ENCODE measurements around the gene MIAT. TPM values are rescaled to one million over a fixed set of nuclear protein-coding genes. Genes with fewer than 3 reads are reported as not detected.

MIAT gene
- total RNA-seq, 4 donors from 2014 or later: 0.72 to 7.6 (median 1.1) TPM

DNA sequence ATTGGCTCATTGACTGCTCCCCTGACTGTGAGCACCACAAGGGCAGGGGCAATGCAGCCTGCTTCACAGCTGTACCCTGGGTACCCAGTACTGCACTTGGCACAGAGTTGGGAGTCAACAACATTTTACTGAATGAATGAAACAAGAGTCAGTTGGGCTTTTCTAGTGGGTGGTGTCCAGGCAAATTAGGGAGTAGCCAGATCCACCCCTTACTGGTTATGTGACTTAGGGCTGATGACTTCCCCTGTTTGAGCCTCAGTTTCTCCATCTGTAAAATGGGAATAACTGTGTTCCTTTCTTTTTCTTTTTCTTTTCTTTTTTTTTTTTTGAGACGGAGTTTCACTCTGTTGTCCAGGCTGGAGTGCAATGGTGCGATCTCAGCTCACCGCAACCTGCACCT, 23.1 kb downstream of the MIAT start:
- H3K4me1 ChIP-seq: peaks cover 3% of the 10 kb centered on the region
- DNase-seq (ENCODE audit: low spot score in 2 of 2): no peak
- peaks cover 25% of the 10 kb centered on the region for H3K36me3 ChIP-seq
- WGBS: 98% methylated on average over 3 of the region's 3 CpGs
- no peak overlapping the region for H3K27ac ChIP-seq
- no peaks in the 10 kb centered on the region for H3K9me3 ChIP-seq
- TF ChIP-seq POLR2A (IDR thresholded peaks at IDR 0.05) (no peak), EP300 (IDR thresholded peaks at IDR 0.05) (no peak), POLR2AphosphoS5 (IDR thresholded peaks at IDR 0.05) (no peak)
- TF ChIP-seq, protein P1, sequence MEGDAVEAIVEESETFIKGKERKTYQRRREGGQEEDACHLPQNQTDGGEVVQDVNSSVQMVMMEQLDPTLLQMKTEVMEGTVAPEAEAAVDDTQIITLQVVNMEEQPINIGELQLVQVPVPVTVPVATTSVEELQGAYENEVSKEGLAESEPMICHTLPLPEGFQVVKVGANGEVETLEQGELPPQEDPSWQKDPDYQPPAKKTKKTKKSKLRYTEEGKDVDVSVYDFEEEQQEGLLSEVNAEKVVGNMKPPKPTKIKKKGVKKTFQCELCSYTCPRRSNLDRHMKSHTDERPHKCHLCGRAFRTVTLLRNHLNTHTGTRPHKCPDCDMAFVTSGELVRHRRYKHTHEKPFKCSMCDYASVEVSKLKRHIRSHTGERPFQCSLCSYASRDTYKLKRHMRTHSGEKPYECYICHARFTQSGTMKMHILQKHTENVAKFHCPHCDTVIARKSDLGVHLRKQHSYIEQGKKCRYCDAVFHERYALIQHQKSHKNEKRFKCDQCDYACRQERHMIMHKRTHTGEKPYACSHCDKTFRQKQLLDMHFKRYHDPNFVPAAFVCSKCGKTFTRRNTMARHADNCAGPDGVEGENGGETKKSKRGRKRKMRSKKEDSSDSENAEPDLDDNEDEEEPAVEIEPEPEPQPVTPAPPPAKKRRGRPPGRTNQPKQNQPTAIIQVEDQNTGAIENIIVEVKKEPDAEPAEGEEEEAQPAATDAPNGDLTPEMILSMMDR (IDR thresholded peaks at IDR 0.05): no peak
- H3K27me3 ChIP-seq: no peaks in the 10 kb centered on the region
- no peak overlapping the region for H3K4me3 ChIP-seq

DNA sequence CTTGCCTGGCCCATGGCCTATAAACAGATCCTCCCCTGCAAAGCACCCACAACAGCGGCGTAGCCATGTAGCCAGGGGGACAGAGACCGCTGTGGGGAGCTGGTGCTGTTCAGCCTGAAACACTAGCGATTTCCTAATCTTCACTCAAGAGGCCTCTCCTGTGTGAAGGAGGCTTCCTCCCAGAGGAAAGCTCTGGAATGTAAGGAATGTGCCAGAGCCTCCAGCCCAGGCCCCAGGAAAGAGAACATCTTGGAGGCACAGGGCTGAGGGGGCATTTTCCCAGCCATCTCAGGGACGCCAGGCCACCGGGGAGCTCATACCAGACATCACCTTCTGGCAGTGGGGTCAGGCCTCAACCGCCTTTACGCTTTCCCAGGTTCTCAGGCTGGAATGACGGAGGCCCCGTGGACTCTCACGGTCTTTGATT, 24.0 kb downstream of the MIAT start:
- TF ChIP-seq, protein P1 (IDR thresholded peaks at IDR 0.05): no peak
- no peak for TF ChIP-seq EP300 (IDR thresholded peaks at IDR 0.05)
- TF ChIP-seq POLR2A (IDR thresholded peaks at IDR 0.05): no peak
- TF ChIP-seq POLR2AphosphoS5 (IDR thresholded peaks at IDR 0.05): no peak
- Histone ChIP-seq H3K9me3 (no peaks in the 10 kb centered on the region), H3K36me3 (peaks cover 25% of the 10 kb centered on the region), H3K4me3 (no peak overlapping the region), H3K27me3 (no peaks in the 10 kb centered on the region), H3K4me1 (no peaks in the 10 kb centered on the region), H3K27ac (no peak overlapping the region)
- no peak for DNase-seq (ENCODE audit: low spot score in 2 of 2)
- 89% methylated on average over 10 of the region's 11 CpGs for WGBS

DNA sequence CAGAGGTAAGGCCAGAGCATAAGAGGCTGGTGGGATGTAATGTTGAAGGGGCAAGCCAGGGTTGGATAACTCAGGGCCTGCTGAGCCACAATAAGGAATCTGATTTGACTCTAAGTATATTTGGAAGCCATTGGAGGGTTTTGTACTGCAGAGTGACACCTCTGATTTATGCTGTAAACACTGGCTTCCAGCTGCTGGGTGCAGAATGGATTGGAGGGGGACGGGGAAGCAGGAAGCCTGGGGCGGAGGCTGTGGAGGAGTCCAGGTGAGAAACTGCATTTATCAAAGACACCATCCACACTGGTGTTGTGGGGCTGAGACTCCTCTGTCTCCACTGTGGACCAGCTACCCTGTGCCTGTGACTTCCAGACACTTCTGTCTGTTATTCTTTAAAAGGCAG, 26.8 kb downstream of the MIAT start:
- DNase-seq (ENCODE audit: low spot score in 2 of 2): no peak
- no peaks in the 10 kb centered on the region for H3K4me1 ChIP-seq
- WGBS: 86% methylated on average over 2 of the region's 2 CpGs
- TF ChIP-seq EP300 (IDR thresholded peaks at IDR 0.05) (no peak), POLR2A (IDR thresholded peaks at IDR 0.05) (no peak), POLR2AphosphoS5 (IDR thresholded peaks at IDR 0.05) (no peak)
- TF ChIP-seq, protein P1 (IDR thresholded peaks at IDR 0.05): no peak
- no peaks in the 10 kb centered on the region for H3K27me3 ChIP-seq
- H3K27ac ChIP-seq: no peak overlapping the region
- no peaks in the 10 kb centered on the region for H3K9me3 ChIP-seq
- no peak overlapping the region for H3K4me3 ChIP-seq
- H3K36me3 ChIP-seq: peaks cover 25% of the 10 kb centered on the region

DNA sequence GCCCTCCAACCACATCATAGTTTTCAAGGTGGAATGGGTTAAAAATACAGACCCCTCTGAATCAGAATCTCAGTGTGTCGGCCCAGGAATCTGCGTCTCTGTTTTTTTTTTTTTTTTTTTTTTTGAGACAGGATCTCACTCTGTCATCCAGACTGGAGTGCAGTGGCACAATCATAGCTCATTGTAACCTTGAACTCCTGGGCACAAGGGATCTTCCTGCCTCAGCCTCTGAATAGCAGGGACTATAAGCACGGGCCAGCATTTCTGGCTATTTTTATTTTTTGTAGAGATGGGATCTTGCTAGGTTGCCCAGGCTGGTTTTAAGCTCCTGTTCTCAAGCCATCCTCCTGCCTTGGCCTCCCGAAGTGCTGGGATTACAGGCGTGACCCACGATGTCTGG, 28.2 kb downstream of the MIAT start:
- H3K4me3 ChIP-seq: no peak overlapping the region
- no peaks in the 10 kb centered on the region for H3K27me3 ChIP-seq
- 86% methylated on average over 6 of the region's 6 CpGs for WGBS
- H3K4me1 ChIP-seq: no peaks in the 10 kb centered on the region
- TF ChIP-seq EP300 (IDR thresholded peaks at IDR 0.05) (no peak), POLR2A (IDR thresholded peaks at IDR 0.05) (no peak), POLR2AphosphoS5 (IDR thresholded peaks at IDR 0.05) (no peak)
- TF ChIP-seq, protein P1 (IDR thresholded peaks at IDR 0.05): no peak
- no peak overlapping the region for H3K27ac ChIP-seq
- no peak for DNase-seq (ENCODE audit: low spot score in 2 of 2)
- no peaks in the 10 kb centered on the region for H3K9me3 ChIP-seq
- peaks cover 21% of the 10 kb centered on the region for H3K36me3 ChIP-seq

DNA sequence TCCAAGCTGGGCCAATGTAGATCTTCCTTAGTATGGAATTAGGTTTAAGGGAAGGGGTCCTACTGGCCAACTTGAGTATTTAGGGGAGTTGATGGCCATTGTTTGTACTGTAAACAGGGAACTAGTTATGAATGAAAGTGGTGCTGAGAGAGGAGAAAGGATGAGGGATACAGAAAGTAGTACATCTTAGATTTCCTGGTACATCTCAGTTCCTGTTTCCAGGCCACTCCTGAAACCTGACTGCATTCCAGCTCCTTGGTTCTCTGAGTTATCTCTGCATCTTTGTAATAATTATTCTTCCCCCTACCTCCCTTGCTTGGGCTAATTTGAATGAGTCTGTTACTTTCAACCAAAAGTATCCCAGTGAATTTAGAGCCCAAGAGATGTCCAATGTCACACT, 30.1 kb downstream of the MIAT start:
- H3K9me3 ChIP-seq: no peaks in the 10 kb centered on the region
- H3K27ac ChIP-seq: no peak overlapping the region
- peaks cover 4% of the 10 kb centered on the region for H3K36me3 ChIP-seq
- TF ChIP-seq, protein P1 (IDR thresholded peaks at IDR 0.05): no peak
- TF ChIP-seq POLR2A (IDR thresholded peaks at IDR 0.05) (no peak), EP300 (IDR thresholded peaks at IDR 0.05) (no peak), POLR2AphosphoS5 (IDR thresholded peaks at IDR 0.05) (no peak)
- DNase-seq (ENCODE audit: low spot score in 2 of 2): no peak
- H3K4me3 ChIP-seq: no peak overlapping the region
- no peaks in the 10 kb centered on the region for H3K27me3 ChIP-seq
- no peaks in the 10 kb centered on the region for H3K4me1 ChIP-seq
